ENCODE data around the gene KRT17. TPM values are rescaled to one million over a fixed set of nuclear protein-coding genes. Genes with fewer than 3 reads are reported as not detected.

The KRT17 gene
- total and polyA plus RNA-seq, 10 of the 15 experiments (the other 5 are each of a cell fraction or from before 2014, with no cell fraction given), result 0.47 to 30.0 (median 2.5) TPM

DNA sequence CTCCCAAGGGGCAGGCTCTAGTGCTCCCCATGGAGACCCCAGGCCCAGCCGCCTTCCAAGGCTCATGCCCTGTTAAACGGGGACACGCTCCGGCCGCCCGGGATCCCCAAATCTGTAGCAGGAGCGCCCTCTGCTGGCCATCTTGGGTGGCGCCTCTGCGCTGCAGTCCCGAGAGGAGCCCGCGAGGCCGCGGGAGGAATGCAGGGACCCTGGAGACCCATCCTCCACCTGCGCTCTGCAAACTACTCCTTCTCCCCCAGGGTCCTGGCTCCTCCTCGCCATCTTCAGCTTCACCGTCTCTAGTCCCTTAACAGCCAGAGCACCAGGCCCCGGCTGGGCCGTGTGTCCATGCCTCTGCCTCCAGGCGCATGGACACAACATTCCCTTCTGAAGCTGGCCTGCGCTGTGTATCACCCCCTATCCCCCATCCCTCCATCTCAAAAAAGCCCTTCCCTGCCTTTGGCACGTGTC is 23.6 kb upstream of the KRT17 start:
- no peaks in the 10 kb centered on the region for H4K20me1 ChIP-seq (ENCODE audit: control insufficient read depth, insufficient read depth)
- peak overlapping the region; percentile 89 for H3K4me2 ChIP-seq (ENCODE audit: control insufficient read depth, insufficient read depth)
- in situ Hi-C loops (cut with MboI) (no loop called here), intact Hi-C loops (cut with micrococcal nuclease; ENCODE audit: unreplicated experiment) (loop anchor here (1.0 to 5.0 kb wide), 6 partner anchors 14 to 846 kb away; no protein-coding TSS in a partner anchor)
- ChIA-PET SMC1A (ENCODE audit: uncharacterized antibody, unreplicated experiment) (interaction anchor here (0.9 to 4.8 kb wide), 15 partner anchors 12 to 1032 kb away, joined by 3 to 62 read pairs (median 7); no protein-coding TSS in a partner anchor), CTCF (interaction anchor here (0.5 to 11.8 kb wide), 49 partner anchors 9 to 1343 kb away, joined by 3 to 420 read pairs (median 4); partner anchors contain the start of genes EIF1 and KRT9), POLR2A (interaction anchor here (1.4 to 2.8 kb wide), 3 partner anchors 13 to 19 kb away, joined by 4 to 19 read pairs (median 4); no protein-coding TSS in a partner anchor), RAD21 (ENCODE audit: unreplicated experiment) (interaction anchor here (1.0 to 11.5 kb wide), 13 partner anchors 16 to 1024 kb away, joined by 3 to 193 read pairs (median 4); no protein-coding TSS in a partner anchor)
- under 1% methylated on average over 22 of the region's 22 CpGs for WGBS (ENCODE audit: insufficient coverage, insufficient replicate concordance, low lambda C conversion rate, missing lambda C conversion rate)
- H3K9me3 ChIP-seq (replicated peaks; ENCODE audit: control insufficient read depth, insufficient read depth, low read length), result no peaks in the 10 kb centered on the region
- no peak overlapping the region for H3K9ac ChIP-seq (ENCODE audit: control insufficient read depth, insufficient read depth, low read length)
- no peaks in the 10 kb centered on the region for H3K36me3 ChIP-seq (ENCODE audit: control insufficient read depth in 2 of 2, insufficient read depth in 2 of 2, low read length in 1 of 2)
- BruUV-seq (replicated peaks), result no TSS peak
- H3K4me3 ChIP-seq, result 0 out of 2 replicates have a peak overlapping the region, but pooled peaks have one; percentile 57
- no peak for DNase-seq (ENCODE audit: low read depth, low spot score)
- FAIRE-seq, result no peak
- no peaks in the 10 kb centered on the region for H3K79me2 ChIP-seq (ENCODE audit: control insufficient read depth, insufficient read depth, low read length)
- H3K27ac ChIP-seq (ENCODE audit: control insufficient read depth, insufficient read depth), result no peak overlapping the region
- TF ChIP-seq, protein P1, sequence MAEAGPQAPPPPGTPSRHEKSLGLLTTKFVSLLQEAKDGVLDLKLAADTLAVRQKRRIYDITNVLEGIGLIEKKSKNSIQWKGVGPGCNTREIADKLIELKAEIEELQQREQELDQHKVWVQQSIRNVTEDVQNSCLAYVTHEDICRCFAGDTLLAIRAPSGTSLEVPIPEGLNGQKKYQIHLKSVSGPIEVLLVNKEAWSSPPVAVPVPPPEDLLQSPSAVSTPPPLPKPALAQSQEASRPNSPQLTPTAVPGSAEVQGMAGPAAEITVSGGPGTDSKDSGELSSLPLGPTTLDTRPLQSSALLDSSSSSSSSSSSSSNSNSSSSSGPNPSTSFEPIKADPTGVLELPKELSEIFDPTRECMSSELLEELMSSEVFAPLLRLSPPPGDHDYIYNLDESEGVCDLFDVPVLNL (IDR thresholded peaks at IDR 0.05; ENCODE audit: low read depth, low read length), result peak; percentile 7; the same call in 1 of the 2 replicates
- TF ChIP-seq LARP7 (IDR thresholded peaks at IDR 0.05) (peak; percentile 31; the same call in 1 of the 2 replicates), SMC3 (IDR thresholded peaks at IDR 0.05; ENCODE audit: borderline replicate concordance, low read length) (peak; percentile 82), HDGF (IDR thresholded peaks at IDR 0.05) (peak; percentile 69), MTA2 (IDR thresholded peaks at IDR 0.05; ENCODE audit: low read depth) (0 out of 2 replicates have a peak, but pooled peaks have one; percentile 8), SMARCA5 (IDR thresholded peaks at IDR 0.05) (peak; percentile 70; the same call in 1 of the 2 replicates), NFIC (IDR thresholded peaks at IDR 0.05; ENCODE audit: low read depth, low read length) (no peak), NBN (IDR thresholded peaks at IDR 0.05) (0 out of 2 replicates have a peak, but pooled peaks have one; percentile 10), RAD21 (IDR thresholded peaks at IDR 0.05; ENCODE audit: insufficient read depth, low read depth, low read length) (peak; percentile 88), RB1 (IDR thresholded peaks at IDR 0.05; ENCODE audit: borderline replicate concordance) (peak; percentile 72; the same call in 1 of the 2 replicates), YY1 (IDR thresholded peaks at IDR 0.05; ENCODE audit: low read depth, low read length) (peak; percentile 68), ZNF384 (IDR thresholded peaks at IDR 0.05; ENCODE audit: borderline replicate concordance, low read depth, low read length) (no peak), POU2F2 (IDR thresholded peaks at IDR 0.05; ENCODE audit: borderline replicate concordance, low read depth, low read length) (peak; percentile 35; the same call in 1 of the 3 replicates), BACH1 (IDR thresholded peaks at IDR 0.05; ENCODE audit: borderline replicate concordance) (0 out of 2 replicates have a peak, but pooled peaks have one; percentile 23), CREB1 (IDR thresholded peaks at IDR 0.05; ENCODE audit: low read depth) (no peak), RUNX3 (IDR thresholded peaks at IDR 0.05; ENCODE audit: low read length) (no peak), MTA3 (IDR thresholded peaks at IDR 0.05; ENCODE audit: borderline replicate concordance, low read length) (no peak), SP1 (IDR thresholded peaks at IDR 0.05; ENCODE audit: low read depth, low read length) (no peak), IKZF1 (conservative IDR thresholded peaks at IDR 0.05) (peak; percentile 51; the same call in 1 of the 2 replicates), NFYB (IDR thresholded peaks at IDR 0.05; ENCODE audit: insufficient read depth, low read depth, low read length) (no peak)
- TF ChIP-seq, protein P2, sequence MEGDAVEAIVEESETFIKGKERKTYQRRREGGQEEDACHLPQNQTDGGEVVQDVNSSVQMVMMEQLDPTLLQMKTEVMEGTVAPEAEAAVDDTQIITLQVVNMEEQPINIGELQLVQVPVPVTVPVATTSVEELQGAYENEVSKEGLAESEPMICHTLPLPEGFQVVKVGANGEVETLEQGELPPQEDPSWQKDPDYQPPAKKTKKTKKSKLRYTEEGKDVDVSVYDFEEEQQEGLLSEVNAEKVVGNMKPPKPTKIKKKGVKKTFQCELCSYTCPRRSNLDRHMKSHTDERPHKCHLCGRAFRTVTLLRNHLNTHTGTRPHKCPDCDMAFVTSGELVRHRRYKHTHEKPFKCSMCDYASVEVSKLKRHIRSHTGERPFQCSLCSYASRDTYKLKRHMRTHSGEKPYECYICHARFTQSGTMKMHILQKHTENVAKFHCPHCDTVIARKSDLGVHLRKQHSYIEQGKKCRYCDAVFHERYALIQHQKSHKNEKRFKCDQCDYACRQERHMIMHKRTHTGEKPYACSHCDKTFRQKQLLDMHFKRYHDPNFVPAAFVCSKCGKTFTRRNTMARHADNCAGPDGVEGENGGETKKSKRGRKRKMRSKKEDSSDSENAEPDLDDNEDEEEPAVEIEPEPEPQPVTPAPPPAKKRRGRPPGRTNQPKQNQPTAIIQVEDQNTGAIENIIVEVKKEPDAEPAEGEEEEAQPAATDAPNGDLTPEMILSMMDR (IDR thresholded peaks at IDR 0.05 in 2 of 3, conservative IDR thresholded peaks at IDR 0.05 in 1 of 3; ENCODE audit: control insufficient read depth in 2 of 3, extremely low read depth in 1 of 3, insufficient read depth in 1 of 3, low read depth in 3 of 3, low read length in 3 of 3), result peak; percentile 90 to 96 (median 92); a peak in 5 of 6 replicates
- H3K4me1 ChIP-seq (ENCODE audit: control insufficient read depth, insufficient read depth, low read length), result peaks cover 9% of the 10 kb centered on the region
- peak; percentile 92 for ATAC-seq
- no peaks in the 10 kb centered on the region for H3K27me3 ChIP-seq (replicated peaks in 1 of 2; ENCODE audit: control insufficient read depth in 2 of 2, insufficient read depth in 2 of 2, low read length in 1 of 2)
- peak overlapping the region; percentile 92 for H2AFZ ChIP-seq (ENCODE audit: control insufficient read depth, low read depth, low read length)
